PFSK-1 (cell line): ENCODE data around the gene ADM5.

Experiments
- FOXP2 ChIP-seq: optimal IDR thresholded peaks from 2 replicates; pipeline ENCODE3; 2011; ENCODE audit warnings: borderline replicate concordance, control low read depth, inconsistent platforms; ENCODE audit not compliant: insufficient read depth; ENCODE audit errors: extremely low read length, extremely low read depth
- POLR2AphosphoS5 ChIP-seq: IDR thresholded peaks from 2 replicates; pipeline ENCODE4 v1.6.1; 2012; ENCODE audit warnings: low read depth, mild to moderate bottlenecking, control low read depth, low read length, moderate library complexity
- REST ChIP-seq, 2 experiments: IDR thresholded peaks; 2 replicates each; pipeline versions ENCODE4 v1.6.1 to v1.8.0; 2011 to 2012; ENCODE audit warnings: low read depth in 2 of 2, low read length in 2 of 2, control low read depth in 1 of 2, inconsistent platforms in 1 of 2, mild to moderate bottlenecking in 1 of 2, moderate library complexity in 1 of 2; ENCODE audit not compliant: insufficient read depth in 1 of 2
- SIN3A ChIP-seq: IDR thresholded peaks from 2 replicates; pipeline ENCODE4 v1.6.1; 2012; ENCODE audit warnings: mild to moderate bottlenecking, low read length, moderate library complexity, borderline replicate concordance; ENCODE audit not compliant: insufficient read depth
- TAF1 ChIP-seq: IDR thresholded peaks from 2 replicates; pipeline ENCODE4 v1.6.1; 2012; ENCODE audit warnings: low read length, control low read depth, borderline replicate concordance; ENCODE audit not compliant: insufficient read depth

GRCh38 chr19:49696865-49697264 is 7.5 kb downstream of the ADM5 start:
- no peak for TF ChIP-seq POLR2AphosphoS5
- no peak for TF ChIP-seq FOXP2
- no peak for TF ChIP-seq SIN3A
- no peak for TF ChIP-seq TAF1
- TF ChIP-seq REST (IDR thresholded peaks at IDR 0.05; ENCODE audit: insufficient read depth in 1 of 2, low read depth in 2 of 2, low read length in 2 of 2) = no peak
